GM23338 (cell line): ENCODE results near the gene DNAH11. TPM values are rescaled to one million over a fixed set of nuclear protein-coding genes. Genes with fewer than 3 reads are reported as not detected.

Source experiments
- ATAC-seq: fragments of 200-7000 bp; cut with Tn5 transposase; 3 replicates; pipeline ENCODE4 v1.9.1; 2020
- DNase-seq: peaks from one replicate; pipeline ENCODE4 v3.0.0-alpha.2; 2015; ENCODE audit warnings: low spot score
- H2AFZ ChIP-seq: fragments of 200-600 bp; sonication (generic); 2 replicates; pipeline ENCODE4 v1.8.0; 2016; ENCODE audit warnings: antibody characterized with exemption, mild to moderate bottlenecking, moderate library complexity
- H3F3A ChIP-seq: fragments of 200-600 bp; sonication (generic); replicated peaks from 2 replicates; pipeline ENCODE4 v1.8.0; 2017; ENCODE audit warnings: antibody characterized with exemption, mixed run types, low read depth
- H3K27ac ChIP-seq: fragments of 200-600 bp; sonication (generic); 2 replicates; pipeline ENCODE4 v1.6.1; 2016; ENCODE audit warnings: low read depth
- H3K27me3 ChIP-seq: fragments of 200-600 bp; sonication (generic); 2 replicates; pipeline ENCODE4 v1.8.0; 2016; ENCODE audit warnings: mild to moderate bottlenecking, mixed run types, moderate library complexity; ENCODE audit not compliant: insufficient read depth
- H3K36me3 ChIP-seq: fragments of 200-600 bp; sonication (generic); 2 replicates; pipeline ENCODE4 v1.8.0; 2016; ENCODE audit warnings: mild to moderate bottlenecking; ENCODE audit not compliant: insufficient read depth
- H3K4me1 ChIP-seq: fragments of 200-600 bp; sonication (generic); 2 replicates; pipeline ENCODE4 v1.8.0; 2016; ENCODE audit warnings: mild to moderate bottlenecking, moderate library complexity; ENCODE audit not compliant: insufficient read depth
- H3K4me2 ChIP-seq: fragments of 200-600 bp; sonication (generic); 2 replicates; pipeline ENCODE4 v1.7.1; 2017; ENCODE audit warnings: mixed run types
- H3K4me3 ChIP-seq: fragments of 200-600 bp; sonication (generic); 2 replicates; pipeline ENCODE4 v1.6.1; 2016; ENCODE audit warnings: mixed run types
- H3K79me2 ChIP-seq: fragments of 200-600 bp; sonication (generic); replicated peaks from 2 replicates; pipeline ENCODE4 v1.8.0; 2017; ENCODE audit warnings: mild to moderate bottlenecking; ENCODE audit not compliant: insufficient read depth
- H3K9me2 ChIP-seq: fragments of 200-600 bp; sonication (generic); 2 replicates; pipeline ENCODE4 v1.8.0; 2017; ENCODE audit not compliant: insufficient read depth
- H4K20me1 ChIP-seq: fragments of 200-600 bp; sonication (generic); replicated peaks from 2 replicates; pipeline ENCODE4 v1.8.0; 2017; ENCODE audit warnings: mild to moderate bottlenecking; ENCODE audit not compliant: insufficient read depth
- H3K27ac Mint-ChIP-seq: 2 replicates; pipeline ENCODE4 v1.8.0; 2020; ENCODE audit warnings: inconsistent platforms, mild to moderate bottlenecking, moderate library complexity, mixed read lengths
- H3K27me3 Mint-ChIP-seq: 3 replicates; pipeline ENCODE4 v1.8.0; 2022; ENCODE audit warnings: low read depth, mild to moderate bottlenecking, moderate library complexity, mixed read lengths, inconsistent platforms; ENCODE audit not compliant: insufficient read depth, poor library complexity
- H3K36me3 Mint-ChIP-seq: 3 replicates; pipeline ENCODE4 v1.8.0; 2021; ENCODE audit warnings: low read depth, mild to moderate bottlenecking, inconsistent platforms, moderate library complexity, mixed read lengths
- H3K4me1 Mint-ChIP-seq: 3 replicates; pipeline ENCODE4 v1.8.0; 2020; ENCODE audit warnings: mild to moderate bottlenecking, inconsistent platforms, mixed read lengths
- H3K4me3 Mint-ChIP-seq: 3 replicates; pipeline ENCODE4 v1.8.0; 2021; ENCODE audit warnings: moderate library complexity, mild to moderate bottlenecking, inconsistent platforms, mixed read lengths
- H3K9me3 Mint-ChIP-seq: 3 replicates; pipeline ENCODE4 v1.8.0; 2020; ENCODE audit warnings: moderate library complexity, mild to moderate bottlenecking, inconsistent platforms, mixed read lengths
- CTCF ChIP-seq, 2 experiments: fragments of 200-600 bp in 1 of 2; sonication (generic) in 1 of 2; conservative IDR thresholded peaks; 2 replicates each; pipeline versions ENCODE4 v1.5.1 to v1.6.1; 2016 to 2017; ENCODE audit warnings: antibody characterized with exemption in 2 of 2, low read depth in 2 of 2, mild to moderate bottlenecking in 2 of 2, moderate library complexity in 1 of 2
- EZH2phosphoT487 ChIP-seq: fragments of 200-600 bp; sonication (generic); IDR thresholded peaks from one replicate; pipeline ENCODE4 v1.8.1; 2018; ENCODE audit warnings: antibody characterized with exemption; ENCODE audit not compliant: unreplicated experiment
- POLR2AphosphoS5 ChIP-seq: IDR thresholded peaks from 2 replicates; pipeline ENCODE4 v1.6.1; 2016; ENCODE audit warnings: antibody characterized with exemption, low read depth
- ZNF462 ChIP-seq: fragments of 250-450 bp; sonication (Bioruptor Pico); IDR thresholded peaks from 2 replicates; pipeline ENCODE4 v1.5.0; 2020; ENCODE audit warnings: mild to moderate bottlenecking, moderate library complexity
- polyA plus RNA-seq: library from polyadenylated mRNA; unstranded; fragments of >200 nt; fragmentation: Nextera tagmentation; extraction: Ambion mirVana; gene quantifications from 2 replicates; pipeline ENCODE4 v1.2.1, GENCODE V29; 2016
- total RNA-seq: library from RNA; depleted of rRNA; stranded (reverse); fragments of >200 nt; shearing (Covaris generic); gene quantifications from 2 replicates; pipeline ENCODE4 v1.2.3, GENCODE V29; 2014

The DNAH11 gene
- total and polyA plus RNA-seq, 2 experiments from 2014 or later = 9.3 TPM

GRCh38 chr7:21757537-21758282, 214.9 kb downstream of the DNAH11 start:
- Histone ChIP-seq H3K4me2 (no peak overlapping the region), H2AFZ (peak overlapping the region; percentile 9; the same call in 1 of the 2 replicates), H3K27me3 (no peaks in the 10 kb centered on the region), H3K4me3 (no peak overlapping the region), H3K27ac (no peak overlapping the region), H3K36me3 (no peaks in the 10 kb centered on the region), H3K9me2 (no peaks in the 10 kb centered on the region), H3K79me2 (no peaks in the 10 kb centered on the region), H3K4me1 (peaks cover 36% of the 10 kb centered on the region), H3F3A (no peaks in the 10 kb centered on the region), H4K20me1 (no peaks in the 10 kb centered on the region)
- H3K4me3 Mint-ChIP-seq = no peak overlapping the region
- H3K9me3 Mint-ChIP-seq = no peaks in the 10 kb centered on the region
- ATAC-seq (peak; percentile 27; the same call in 1 of the 3 replicates), DNase-seq (no peak)
- H3K27me3 Mint-ChIP-seq = no peaks in the 10 kb centered on the region
- no peak overlapping the region for H3K27ac Mint-ChIP-seq
- peaks cover 25% of the 10 kb centered on the region for H3K4me1 Mint-ChIP-seq
- H3K36me3 Mint-ChIP-seq = no peaks in the 10 kb centered on the region
- TF ChIP-seq EZH2phosphoT487 (no peak), ZNF462 (CRISPR knock-in tag) (no peak)

GRCh38 chr7:21758286-21758685, 215.4 kb downstream of the DNAH11 start:
- Histone ChIP-seq H3K27ac (no peak overlapping the region), H2AFZ (no peak overlapping the region), H3F3A (no peaks in the 10 kb centered on the region), H4K20me1 (no peaks in the 10 kb centered on the region), H3K27me3 (no peaks in the 10 kb centered on the region), H3K36me3 (no peaks in the 10 kb centered on the region), H3K9me2 (no peaks in the 10 kb centered on the region), H3K4me1 (peaks cover 36% of the 10 kb centered on the region), H3K4me2 (no peak overlapping the region), H3K79me2 (no peaks in the 10 kb centered on the region), H3K4me3 (no peak overlapping the region)
- Mint-ChIP-seq H3K27ac (no peak overlapping the region), H3K27me3 (no peaks in the 10 kb centered on the region), H3K4me3 (no peak overlapping the region), H3K4me1 (peaks cover 25% of the 10 kb centered on the region), H3K9me3 (no peaks in the 10 kb centered on the region), H3K36me3 (no peaks in the 10 kb centered on the region)
- ATAC-seq = no peak
- DNase-seq = no peak
- no peak for TF ChIP-seq POLR2AphosphoS5
- no peak for TF ChIP-seq CTCF (conservative IDR thresholded peaks at IDR 0.05; ENCODE audit: low read depth in 2 of 2)
